Thoracic aorta (tissue), 2 donors: Measurements from ENCODE around the gene SPIRE1. TPM values are rescaled to one million over a fixed set of nuclear protein-coding genes. Genes with fewer than 3 reads are reported as not detected.
A peak's percentile ranks its signal among the peaks of the same experiment; 100 is the strongest.
"Not testable (repeated sequence)": the region's sequence is repeated elsewhere in the genome, so short reads cannot be mapped to it uniquely, and the experiment has no call there.

Experiments
- ATAC-seq: fragments of 150-250 bp; one replicate; pipeline ENCODE4 v1.8.0; 2017; ENCODE audit warnings: low read depth; ENCODE audit not compliant: insufficient number of reproducible peaks, low FRiP score
- DNase-seq: peaks from one replicate; pipeline ENCODE4 v3.0.0-alpha.2; 2020; ENCODE audit warnings: low spot score
- H3K27ac ChIP-seq, 2 donors: fragments of 200-600 bp; sonication (generic); 1 replicate in 1 of 2; 2 replicates in 1 of 2; pipeline ENCODE4 v1.5.1; 2016; ENCODE audit warnings: mild to moderate bottlenecking in 2 of 2, moderate library complexity in 2 of 2
- H3K27me3 ChIP-seq: fragments of 200-600 bp; sonication (generic); replicated peaks from 2 replicates; pipeline ENCODE4 v1.6.0; 2016; ENCODE audit warnings: mild to moderate bottlenecking; ENCODE audit not compliant: insufficient read depth
- H3K36me3 ChIP-seq: fragments of 200-600 bp; sonication (generic); one replicate; pipeline ENCODE4 v1.5.1; 2016
- H3K4me1 ChIP-seq, 2 donors: fragments of 200-600 bp; sonication (generic); 1 replicate in 1 of 2; 2 replicates in 1 of 2; pipeline versions ENCODE4 v1.5.1 to v1.6.0; 2016; ENCODE audit warnings: low read depth in 2 of 2, mild to moderate bottlenecking in 1 of 2; ENCODE audit not compliant: control insufficient read depth in 1 of 2
- H3K4me3 ChIP-seq: fragments of 200-600 bp; sonication (generic); 2 replicates; pipeline ENCODE4 v1.5.1; 2016; ENCODE audit warnings: mild to moderate bottlenecking
- H3K9me3 ChIP-seq: fragments of 200-600 bp; sonication (generic); 2 replicates; pipeline ENCODE4 v1.5.1; 2016
- CTCF ChIP-seq: fragments of 200-600 bp; sonication (generic); IDR thresholded peaks from one replicate; pipeline ENCODE4 v1.5.1; 2019; ENCODE audit warnings: antibody characterized with exemption
- total RNA-seq, 2 donors: library from RNA; depleted of rRNA; stranded (reverse); fragments of >200 nt; gene quantifications; one replicate each; pipeline versions ENCODE4 v1.1.0 to v1.2.3, GENCODE V29; 2016

SPIRE1 gene
- total RNA-seq, 2 donors from 2014 or later = 26.8 to 39.6 TPM

- H3K36me3 ChIP-seq = no peaks in the 10 kb centered on the region
- H3K27me3 ChIP-seq = no peaks in the 10 kb centered on the region
- H3K27ac ChIP-seq = no peak overlapping the region
- DNase-seq = no peak
- H3K9me3 ChIP-seq = no peaks in the 10 kb centered on the region
- no peak for ATAC-seq
- peaks cover 12 to 43% of the 10 kb centered on the region in 2 donors for H3K4me1 ChIP-seq
- H3K4me3 ChIP-seq = no peak overlapping the region
- no peak for TF ChIP-seq CTCF
Measured at GRCh38 chr18:12647773-12648172, 10.1 kb downstream of the SPIRE1 start.

GRCh38 chr18:12645751-12646203 is 12.1 kb downstream of the SPIRE1 start:
- peaks cover 6 to 23% of the 10 kb centered on the region in 2 donors for H3K4me1 ChIP-seq
- ATAC-seq = peak; percentile 84

GRCh38 chr18:12645254-12645653 is 12.7 kb downstream of the SPIRE1 start:
- H3K36me3 ChIP-seq = no peaks in the 10 kb centered on the region
- no peak for TF ChIP-seq CTCF
- H3K27ac ChIP-seq = peak overlapping the region; percentile 55 to 64
- no peaks in the 10 kb centered on the region for H3K27me3 ChIP-seq
- H3K4me3 ChIP-seq = peak overlapping the region; percentile 42
- no peak for DNase-seq
- H3K9me3 ChIP-seq = no peaks in the 10 kb centered on the region
- H3K4me1 ChIP-seq = peaks cover 6 to 23% of the 10 kb centered on the region in 2 donors
- no peak for ATAC-seq

More at GRCh38 chr18:12645751-12646203, 12.1 kb downstream of the SPIRE1 start:
- DNase-seq = no peak
- Histone ChIP-seq H3K36me3 (no peaks in the 10 kb centered on the region), H3K9me3 (no peaks in the 10 kb centered on the region), H3K4me3 (peak overlapping the region; percentile 42), H3K27me3 (no peaks in the 10 kb centered on the region), H3K27ac (peak overlapping the region; percentile 55 to 64)
- no peak for TF ChIP-seq CTCF

- not testable (repeated sequence) for H3K9me3 ChIP-seq, ATAC-seq, H3K36me3 ChIP-seq, H3K27me3 ChIP-seq, H3K27ac ChIP-seq, H3K4me3 ChIP-seq, DNase-seq
- peaks cover 6 to 23% of the 10 kb centered on the region in 2 donors for H3K4me1 ChIP-seq
Measured at GRCh38 chr18:12643756-12644155, 14.2 kb downstream of the SPIRE1 start.

- H3K27ac ChIP-seq = no peak overlapping the region
- H3K9me3 ChIP-seq = no peaks in the 10 kb centered on the region
- no peak for DNase-seq
- no peaks in the 10 kb centered on the region for H3K36me3 ChIP-seq
- H3K27me3 ChIP-seq = no peaks in the 10 kb centered on the region
- no peak for ATAC-seq
- H3K4me1 ChIP-seq = peaks cover 6 to 19% of the 10 kb centered on the region in 2 donors
- no peak for TF ChIP-seq CTCF
- no peak overlapping the region for H3K4me3 ChIP-seq
Measured at GRCh38 chr18:12640881-12641200, 17.1 kb downstream of the SPIRE1 start.
